Measurements from ENCODE around the gene TRAPPC10.

DNA sequence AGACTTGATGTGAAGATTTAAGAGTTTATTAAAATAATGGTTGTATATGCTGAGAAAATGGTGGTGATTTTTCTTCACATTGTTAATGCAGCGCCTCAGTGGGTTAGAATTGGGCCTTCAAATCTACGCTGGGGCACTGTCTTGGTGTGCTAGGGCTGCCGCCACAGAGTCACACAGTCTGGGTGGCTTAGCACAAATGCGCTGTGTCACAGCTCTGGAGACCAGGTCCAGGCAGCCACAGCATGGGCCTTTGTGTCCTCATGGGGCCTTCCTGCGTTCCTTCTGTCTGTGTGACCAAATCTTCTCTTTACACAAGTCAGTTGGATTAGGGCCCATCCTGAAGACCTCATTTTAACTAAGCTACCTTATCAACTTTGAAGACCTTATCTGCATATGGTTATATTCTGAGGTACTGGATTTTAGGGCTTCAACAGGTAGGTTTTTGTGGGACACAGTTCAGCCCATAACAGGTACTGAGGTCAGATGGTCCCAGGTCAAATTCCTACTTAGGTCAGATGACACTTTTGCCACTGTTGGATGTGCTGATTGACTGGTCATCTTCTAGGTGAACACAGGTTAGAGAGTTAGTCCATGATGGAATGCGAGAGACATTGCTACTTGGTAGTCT is 17.5 kb downstream of the TRAPPC10 start:
- TF ChIP-seq EZH2phosphoT487 (IDR thresholded peaks at IDR 0.05; ENCODE audit: borderline replicate concordance, low read depth) (no peak), FOSL2 (IDR thresholded peaks at IDR 0.05; ENCODE audit: borderline replicate concordance, low read depth) (no peak), TEAD4 (IDR thresholded peaks at IDR 0.05; ENCODE audit: borderline replicate concordance, insufficient read depth) (no peak), FOXJ3 (CRISPR knock-in tag; IDR thresholded peaks at IDR 0.05) (no peak), ELF1 (IDR thresholded peaks at IDR 0.05) (no peak), EP300 (IDR thresholded peaks at IDR 0.05; ENCODE audit: borderline replicate concordance in 1 of 2, low read depth in 1 of 2, low read length in 1 of 2) (no peak), POLR2AphosphoS5 (IDR thresholded peaks at IDR 0.05; ENCODE audit: low read depth, low read length) (no peak), JUND (IDR thresholded peaks at IDR 0.05) (no peak)
- TF ChIP-seq, protein P1, sequence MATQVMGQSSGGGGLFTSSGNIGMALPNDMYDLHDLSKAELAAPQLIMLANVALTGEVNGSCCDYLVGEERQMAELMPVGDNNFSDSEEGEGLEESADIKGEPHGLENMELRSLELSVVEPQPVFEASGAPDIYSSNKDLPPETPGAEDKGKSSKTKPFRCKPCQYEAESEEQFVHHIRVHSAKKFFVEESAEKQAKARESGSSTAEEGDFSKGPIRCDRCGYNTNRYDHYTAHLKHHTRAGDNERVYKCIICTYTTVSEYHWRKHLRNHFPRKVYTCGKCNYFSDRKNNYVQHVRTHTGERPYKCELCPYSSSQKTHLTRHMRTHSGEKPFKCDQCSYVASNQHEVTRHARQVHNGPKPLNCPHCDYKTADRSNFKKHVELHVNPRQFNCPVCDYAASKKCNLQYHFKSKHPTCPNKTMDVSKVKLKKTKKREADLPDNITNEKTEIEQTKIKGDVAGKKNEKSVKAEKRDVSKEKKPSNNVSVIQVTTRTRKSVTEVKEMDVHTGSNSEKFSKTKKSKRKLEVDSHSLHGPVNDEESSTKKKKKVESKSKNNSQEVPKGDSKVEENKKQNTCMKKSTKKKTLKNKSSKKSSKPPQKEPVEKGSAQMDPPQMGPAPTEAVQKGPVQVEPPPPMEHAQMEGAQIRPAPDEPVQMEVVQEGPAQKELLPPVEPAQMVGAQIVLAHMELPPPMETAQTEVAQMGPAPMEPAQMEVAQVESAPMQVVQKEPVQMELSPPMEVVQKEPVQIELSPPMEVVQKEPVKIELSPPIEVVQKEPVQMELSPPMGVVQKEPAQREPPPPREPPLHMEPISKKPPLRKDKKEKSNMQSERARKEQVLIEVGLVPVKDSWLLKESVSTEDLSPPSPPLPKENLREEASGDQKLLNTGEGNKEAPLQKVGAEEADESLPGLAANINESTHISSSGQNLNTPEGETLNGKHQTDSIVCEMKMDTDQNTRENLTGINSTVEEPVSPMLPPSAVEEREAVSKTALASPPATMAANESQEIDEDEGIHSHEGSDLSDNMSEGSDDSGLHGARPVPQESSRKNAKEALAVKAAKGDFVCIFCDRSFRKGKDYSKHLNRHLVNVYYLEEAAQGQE (IDR thresholded peaks at IDR 0.05; ENCODE audit: low read depth, low read length): no peak
- TF ChIP-seq, protein P2, sequence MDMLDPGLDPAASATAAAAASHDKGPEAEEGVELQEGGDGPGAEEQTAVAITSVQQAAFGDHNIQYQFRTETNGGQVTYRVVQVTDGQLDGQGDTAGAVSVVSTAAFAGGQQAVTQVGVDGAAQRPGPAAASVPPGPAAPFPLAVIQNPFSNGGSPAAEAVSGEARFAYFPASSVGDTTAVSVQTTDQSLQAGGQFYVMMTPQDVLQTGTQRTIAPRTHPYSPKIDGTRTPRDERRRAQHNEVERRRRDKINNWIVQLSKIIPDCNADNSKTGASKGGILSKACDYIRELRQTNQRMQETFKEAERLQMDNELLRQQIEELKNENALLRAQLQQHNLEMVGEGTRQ (IDR thresholded peaks at IDR 0.05; ENCODE audit: borderline replicate concordance, low read depth, low read length): no peak
- TF ChIP-seq, protein P3, sequence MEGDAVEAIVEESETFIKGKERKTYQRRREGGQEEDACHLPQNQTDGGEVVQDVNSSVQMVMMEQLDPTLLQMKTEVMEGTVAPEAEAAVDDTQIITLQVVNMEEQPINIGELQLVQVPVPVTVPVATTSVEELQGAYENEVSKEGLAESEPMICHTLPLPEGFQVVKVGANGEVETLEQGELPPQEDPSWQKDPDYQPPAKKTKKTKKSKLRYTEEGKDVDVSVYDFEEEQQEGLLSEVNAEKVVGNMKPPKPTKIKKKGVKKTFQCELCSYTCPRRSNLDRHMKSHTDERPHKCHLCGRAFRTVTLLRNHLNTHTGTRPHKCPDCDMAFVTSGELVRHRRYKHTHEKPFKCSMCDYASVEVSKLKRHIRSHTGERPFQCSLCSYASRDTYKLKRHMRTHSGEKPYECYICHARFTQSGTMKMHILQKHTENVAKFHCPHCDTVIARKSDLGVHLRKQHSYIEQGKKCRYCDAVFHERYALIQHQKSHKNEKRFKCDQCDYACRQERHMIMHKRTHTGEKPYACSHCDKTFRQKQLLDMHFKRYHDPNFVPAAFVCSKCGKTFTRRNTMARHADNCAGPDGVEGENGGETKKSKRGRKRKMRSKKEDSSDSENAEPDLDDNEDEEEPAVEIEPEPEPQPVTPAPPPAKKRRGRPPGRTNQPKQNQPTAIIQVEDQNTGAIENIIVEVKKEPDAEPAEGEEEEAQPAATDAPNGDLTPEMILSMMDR (IDR thresholded peaks at IDR 0.05): no peak
- TF ChIP-seq, protein P4, sequence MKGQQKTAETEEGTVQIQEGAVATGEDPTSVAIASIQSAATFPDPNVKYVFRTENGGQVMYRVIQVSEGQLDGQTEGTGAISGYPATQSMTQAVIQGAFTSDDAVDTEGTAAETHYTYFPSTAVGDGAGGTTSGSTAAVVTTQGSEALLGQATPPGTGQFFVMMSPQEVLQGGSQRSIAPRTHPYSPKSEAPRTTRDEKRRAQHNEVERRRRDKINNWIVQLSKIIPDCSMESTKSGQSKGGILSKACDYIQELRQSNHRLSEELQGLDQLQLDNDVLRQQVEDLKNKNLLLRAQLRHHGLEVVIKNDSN (IDR thresholded peaks at IDR 0.05; ENCODE audit: borderline replicate concordance, low read depth): no peak
